Measurements from ENCODE around the gene CCNG2.

DNA sequence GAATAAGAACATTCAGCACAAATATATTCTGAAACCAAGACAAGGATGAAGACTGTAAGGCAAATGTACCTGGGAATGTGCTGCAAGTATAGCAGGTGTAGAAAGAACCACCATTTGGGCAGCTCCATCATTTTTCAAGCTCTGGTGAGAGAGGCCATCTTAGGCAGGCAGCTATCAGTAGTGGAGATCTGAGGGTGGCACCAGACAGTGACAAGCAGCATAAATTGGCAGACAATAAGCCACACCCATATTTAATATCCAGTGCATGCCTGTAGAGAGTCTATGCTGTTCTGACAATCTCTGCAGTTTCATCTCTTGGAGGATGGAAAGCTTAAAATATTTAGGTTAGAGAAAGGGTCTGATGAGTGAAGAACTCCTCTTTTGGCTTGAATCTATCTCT, 22.5 kb downstream of the CCNG2 start:
- TF ChIP-seq, protein P1, sequence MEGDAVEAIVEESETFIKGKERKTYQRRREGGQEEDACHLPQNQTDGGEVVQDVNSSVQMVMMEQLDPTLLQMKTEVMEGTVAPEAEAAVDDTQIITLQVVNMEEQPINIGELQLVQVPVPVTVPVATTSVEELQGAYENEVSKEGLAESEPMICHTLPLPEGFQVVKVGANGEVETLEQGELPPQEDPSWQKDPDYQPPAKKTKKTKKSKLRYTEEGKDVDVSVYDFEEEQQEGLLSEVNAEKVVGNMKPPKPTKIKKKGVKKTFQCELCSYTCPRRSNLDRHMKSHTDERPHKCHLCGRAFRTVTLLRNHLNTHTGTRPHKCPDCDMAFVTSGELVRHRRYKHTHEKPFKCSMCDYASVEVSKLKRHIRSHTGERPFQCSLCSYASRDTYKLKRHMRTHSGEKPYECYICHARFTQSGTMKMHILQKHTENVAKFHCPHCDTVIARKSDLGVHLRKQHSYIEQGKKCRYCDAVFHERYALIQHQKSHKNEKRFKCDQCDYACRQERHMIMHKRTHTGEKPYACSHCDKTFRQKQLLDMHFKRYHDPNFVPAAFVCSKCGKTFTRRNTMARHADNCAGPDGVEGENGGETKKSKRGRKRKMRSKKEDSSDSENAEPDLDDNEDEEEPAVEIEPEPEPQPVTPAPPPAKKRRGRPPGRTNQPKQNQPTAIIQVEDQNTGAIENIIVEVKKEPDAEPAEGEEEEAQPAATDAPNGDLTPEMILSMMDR (IDR thresholded peaks at IDR 0.05) = no peak
- no peak for TF ChIP-seq POLR2A (IDR thresholded peaks at IDR 0.05)
